HepG2 (cell line): ENCODE results near the gene CKB. TPM values are rescaled to one million over a fixed set of nuclear protein-coding genes. Genes with fewer than 3 reads are reported as not detected.
A peak's percentile ranks its signal among the peaks of the same experiment; 100 is the strongest.

Experiments used
- CBX2 ChIP-seq, 2 experiments: fragments of 200-600 bp in 1 of 2; sonication (generic); formaldehyde crosslinking in 1 of 2; IDR thresholded peaks; 2 replicates each; pipeline versions ENCODE4 v1.7.0 to v1.8.1; 2018 to 2022; ENCODE audit warnings: low read depth in 2 of 2, low read length in 1 of 2, mild to moderate bottlenecking in 1 of 2, missing genetic modification reagents in 1 of 2
- CHCHD3 ChIP-seq: sonication (generic); formaldehyde crosslinking; IDR thresholded peaks from 2 replicates; pipeline ENCODE4 v1.8.0; 2022; ENCODE audit warnings: mild to moderate bottlenecking, missing genetic modification reagents, moderate library complexity
- JARID2 ChIP-seq: sonication (generic); formaldehyde crosslinking; IDR thresholded peaks from 2 replicates; pipeline ENCODE4 v1.8.1; 2023; ENCODE audit warnings: missing genetic modification reagents, inconsistent platforms; ENCODE audit not compliant: insufficient replicate concordance
- KDM2A ChIP-seq: sonication (generic); formaldehyde crosslinking; IDR thresholded peaks from 2 replicates; pipeline ENCODE4 v1.4.0; 2020; ENCODE audit warnings: low read depth, missing genetic modification reagents, borderline replicate concordance
- MIER3 ChIP-seq: IDR thresholded peaks from 2 replicates; pipeline ENCODE4 v1.6.1; 2016; ENCODE audit warnings: missing compliant biosample characterization, borderline replicate concordance
- NFKB2 ChIP-seq: sonication (generic); formaldehyde crosslinking; IDR thresholded peaks from 2 replicates; pipeline ENCODE4 v1.4.0; 2020; ENCODE audit warnings: missing genetic modification reagents, borderline replicate concordance
- NR1H2 ChIP-seq: sonication (generic); formaldehyde crosslinking; IDR thresholded peaks from 2 replicates; pipeline ENCODE4 v1.8.1; 2022; ENCODE audit warnings: low read depth, missing genetic modification reagents, borderline replicate concordance
- SAFB2 ChIP-seq: sonication (generic); formaldehyde crosslinking; IDR thresholded peaks from 2 replicates; pipeline ENCODE4 v1.5.1; 2020; ENCODE audit warnings: missing genetic modification reagents, low read depth, mild to moderate bottlenecking, borderline replicate concordance
- ZNF12 ChIP-seq: sonication (generic); formaldehyde crosslinking; IDR thresholded peaks from 2 replicates; pipeline ENCODE4 v1.5.0; 2020; ENCODE audit warnings: missing genetic modification reagents
- ZNF24 ChIP-seq: fragments of 450-650 bp; IDR thresholded peaks from 2 replicates; pipeline ENCODE4 v1.6.1; 2017; ENCODE audit warnings: antibody characterized with exemption, mild to moderate bottlenecking
- ZNF263 ChIP-seq: sonication (generic); formaldehyde crosslinking; IDR thresholded peaks from 2 replicates; pipeline ENCODE4 v1.4.0; 2020; ENCODE audit warnings: missing genetic modification reagents
- ZNF331 ChIP-seq: sonication (generic); formaldehyde crosslinking; IDR thresholded peaks from 2 replicates; pipeline ENCODE4 v1.4.0; 2020; ENCODE audit warnings: missing genetic modification reagents
- ZNF484 ChIP-seq: sonication (generic); formaldehyde crosslinking; IDR thresholded peaks from 2 replicates; pipeline ENCODE4 v1.5.1; 2020; ENCODE audit warnings: mild to moderate bottlenecking, low read depth, missing genetic modification reagents, borderline replicate concordance
- ZNF558 ChIP-seq: sonication (generic); formaldehyde crosslinking; IDR thresholded peaks from 2 replicates; pipeline ENCODE4 v1.9.0; 2022; ENCODE audit warnings: mild to moderate bottlenecking, missing genetic modification reagents, borderline replicate concordance
- ZNF569 ChIP-seq: sonication (generic); formaldehyde crosslinking; IDR thresholded peaks from 2 replicates; pipeline ENCODE4 v1.5.0; 2020; ENCODE audit warnings: mild to moderate bottlenecking, missing genetic modification reagents, moderate library complexity, borderline replicate concordance
- ZNF709 ChIP-seq: sonication (generic); formaldehyde crosslinking; IDR thresholded peaks from 2 replicates; pipeline ENCODE4 v1.5.0; 2020; ENCODE audit warnings: mild to moderate bottlenecking, missing genetic modification reagents
- polyA plus RNA-seq, 8 experiments: library from polyadenylated mRNA; depleted of rRNA in 3 of 8; stranded (reverse) in 7 of 8; unstranded in 1 of 8; fragments of >200 nt; fragmentation: Illumina TruSeq in 4 of 8; extraction: Trizol in 4 of 8; gene quantifications; 2 replicates each; pipeline versions ENCODE4 v1.2.1 to v1.2.3, GENCODE V29; 2011 to 2016; ENCODE audit warnings: low read depth in 4 of 8, missing spikeins in 1 of 8, mixed read lengths in 1 of 8; ENCODE audit not compliant: insufficient read depth in 1 of 8
- total RNA-seq, 5 experiments: library from RNA; depleted of rRNA; stranded (reverse); fragments of >200 nt; fragmentation: Illumina TruSeq; extraction: Trizol; gene quantifications; 2 replicates each; pipeline ENCODE4 v1.2.3, GENCODE V29; 2016; ENCODE audit warnings: low read depth in 1 of 5
- TF ChIP-seq, protein P1 (sequence below): sonication (generic); formaldehyde crosslinking; IDR thresholded peaks from 2 replicates; pipeline ENCODE4 v1.4.0; 2020; ENCODE audit warnings: missing genetic modification reagents, low read depth, mild to moderate bottlenecking, borderline replicate concordance
- TF ChIP-seq, protein P2 (sequence below): sonication (generic); formaldehyde crosslinking; IDR thresholded peaks from 2 replicates; pipeline ENCODE4 v1.8.1; 2023; ENCODE audit warnings: mild to moderate bottlenecking, missing genetic modification reagents, borderline replicate concordance
- TF ChIP-seq, protein P3 (sequence below): IDR thresholded peaks from 2 replicates; pipeline ENCODE4 v1.6.1; 2016
- TF ChIP-seq, protein P4 (sequence below): sonication (generic); formaldehyde crosslinking; IDR thresholded peaks from 2 replicates; pipeline ENCODE4 v1.9.0; 2022; ENCODE audit warnings: low read depth, missing genetic modification reagents
- TF ChIP-seq, protein P5 (sequence below): sonication (generic); formaldehyde crosslinking; IDR thresholded peaks from 2 replicates; pipeline ENCODE4 v1.8.1; 2023; ENCODE audit warnings: mild to moderate bottlenecking, moderate library complexity, missing genetic modification reagents
- TF ChIP-seq, protein P6 (sequence below): IDR thresholded peaks from 2 replicates; pipeline ENCODE4 v1.6.1; 2016; ENCODE audit warnings: missing genetic modification reagents, missing compliant biosample characterization

The CKB gene
- total and polyA plus RNA-seq, 2 of the 13 experiments (the other 11 are each of a cell fraction or from before 2014, with no cell fraction given) = 82.3 to 217 TPM

DNA sequence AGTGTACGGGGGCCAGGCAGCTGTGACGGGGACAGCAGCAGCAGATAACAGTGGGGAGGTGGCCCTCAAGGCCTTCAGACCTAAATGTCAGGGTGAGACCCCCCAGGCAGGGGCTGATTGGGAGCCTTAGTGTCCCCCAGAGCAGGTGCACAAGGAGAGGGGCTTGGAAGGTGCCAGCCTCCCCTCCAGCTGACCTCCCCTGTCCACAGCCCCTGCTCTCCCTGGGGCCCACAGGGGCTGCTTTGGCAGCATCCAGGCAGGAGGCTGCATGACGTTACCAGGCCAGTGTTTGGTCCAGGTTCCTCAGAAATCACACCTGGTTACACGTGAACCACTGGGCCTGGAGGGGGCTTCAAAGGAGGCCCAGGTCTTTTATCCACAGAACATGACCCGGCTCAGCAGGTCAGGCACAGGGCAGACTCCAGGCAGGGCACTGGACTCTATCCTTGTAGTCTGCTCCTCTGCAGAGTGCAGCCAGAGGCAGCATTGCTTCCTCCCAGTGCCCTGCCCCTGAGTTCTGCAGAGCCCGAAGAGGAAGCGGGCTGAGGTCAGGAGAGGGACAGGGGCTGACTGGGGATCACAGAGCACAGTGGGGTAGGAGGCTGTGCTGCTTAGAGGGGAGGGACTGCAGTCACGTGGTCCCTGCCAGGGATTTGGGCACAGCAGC, 3.8 kb upstream of the CKB start (continued):
- TF ChIP-seq ZNF484 (CRISPR knock-in tag) (no peak), KDM2A (CRISPR knock-in tag) (no peak; the same call in 1 of the 2 replicates), CBX2 (IDR thresholded peaks at IDR 0.05; ENCODE audit: low read depth, low read length) (no peak), CBX2 (CRISPR knock-in tag; IDR thresholded peaks at IDR 0.05; ENCODE audit: low read depth) (no peak), ZNF263 (CRISPR knock-in tag) (0 out of 2 replicates have a peak, but pooled peaks have one; percentile 63), ZNF569 (no peak), JARID2 (no peak), ZNF709 (CRISPR knock-in tag) (no peak), CHCHD3 (CRISPR knock-in tag) (no peak), ZNF24 (no peak), ZNF331 (CRISPR knock-in tag) (0 out of 2 replicates have a peak, but pooled peaks have one; percentile 35), NFKB2 (CRISPR knock-in tag) (no peak), MIER3 (no peak), NR1H2 (CRISPR knock-in tag) (no peak), ZNF558 (no peak), SAFB2 (CRISPR knock-in tag) (no peak), ZNF12 (no peak)
- TF ChIP-seq, protein P1, sequence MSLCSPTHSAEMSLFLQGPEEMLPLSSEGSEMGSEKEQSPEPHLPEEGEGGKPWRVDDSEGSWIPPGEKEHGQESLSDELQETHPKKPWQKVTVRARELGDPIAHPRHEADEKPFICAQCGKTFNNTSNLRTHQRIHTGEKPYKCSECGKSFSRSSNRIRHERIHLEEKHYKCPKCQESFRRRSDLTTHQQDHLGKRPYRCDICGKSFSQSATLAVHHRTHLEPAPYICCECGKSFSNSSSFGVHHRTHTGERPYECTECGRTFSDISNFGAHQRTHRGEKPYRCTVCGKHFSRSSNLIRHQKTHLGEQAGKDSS (CRISPR knock-in tag) = no peak; the same call in 1 of the 2 replicates
- TF ChIP-seq, protein P2, sequence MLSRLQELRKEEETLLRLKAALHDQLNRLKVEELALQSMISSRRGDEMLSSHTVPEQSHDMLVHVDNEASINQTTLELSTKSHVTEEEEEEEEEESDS = no peak
- TF ChIP-seq, protein P3, sequence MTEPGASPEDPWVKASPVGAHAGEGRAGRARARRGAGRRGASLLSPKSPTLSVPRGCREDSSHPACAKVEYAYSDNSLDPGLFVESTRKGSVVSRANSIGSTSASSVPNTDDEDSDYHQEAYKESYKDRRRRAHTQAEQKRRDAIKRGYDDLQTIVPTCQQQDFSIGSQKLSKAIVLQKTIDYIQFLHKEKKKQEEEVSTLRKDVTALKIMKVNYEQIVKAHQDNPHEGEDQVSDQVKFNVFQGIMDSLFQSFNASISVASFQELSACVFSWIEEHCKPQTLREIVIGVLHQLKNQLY (CRISPR knock-in tag) = peak; percentile 73; the same call in 1 of the 2 replicates
- TF ChIP-seq, protein P4, sequence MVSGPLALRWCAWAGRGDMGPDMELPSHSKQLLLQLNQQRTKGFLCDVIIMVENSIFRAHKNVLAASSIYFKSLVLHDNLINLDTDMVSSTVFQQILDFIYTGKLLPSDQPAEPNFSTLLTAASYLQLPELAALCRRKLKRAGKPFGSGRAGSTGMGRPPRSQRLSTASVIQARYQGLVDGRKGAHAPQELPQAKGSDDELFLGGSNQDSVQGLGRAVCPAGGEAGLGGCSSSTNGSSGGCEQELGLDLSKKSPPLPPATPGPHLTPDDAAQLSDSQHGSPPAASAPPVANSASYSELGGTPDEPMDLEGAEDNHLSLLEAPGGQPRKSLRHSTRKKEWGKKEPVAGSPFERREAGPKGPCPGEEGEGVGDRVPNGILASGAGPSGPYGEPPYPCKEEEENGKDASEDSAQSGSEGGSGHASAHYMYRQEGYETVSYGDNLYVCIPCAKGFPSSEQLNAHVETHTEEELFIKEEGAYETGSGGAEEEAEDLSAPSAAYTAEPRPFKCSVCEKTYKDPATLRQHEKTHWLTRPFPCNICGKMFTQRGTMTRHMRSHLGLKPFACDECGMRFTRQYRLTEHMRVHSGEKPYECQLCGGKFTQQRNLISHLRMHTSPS = 0 out of 2 replicates have a peak, but pooled peaks have one; percentile 25
- TF ChIP-seq, protein P5, sequence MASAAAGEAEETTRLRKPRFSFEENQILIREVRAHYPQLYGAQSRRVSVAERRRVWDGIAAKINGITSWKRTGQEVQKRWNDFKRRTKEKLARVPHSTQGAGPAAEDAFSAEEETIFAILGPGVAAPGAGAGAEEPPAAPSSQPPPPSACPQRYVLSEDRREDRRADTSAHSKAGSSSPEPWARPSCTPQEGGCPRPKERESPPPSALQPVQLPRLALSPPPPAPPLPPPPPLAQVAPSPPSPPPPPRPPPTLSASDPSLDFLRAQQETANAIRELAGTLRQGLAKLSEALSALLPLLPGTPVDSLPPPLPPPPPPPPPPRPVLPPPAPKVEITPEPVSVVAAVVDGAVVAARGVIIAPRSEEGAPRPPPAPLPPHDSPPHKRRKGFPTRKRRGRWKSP (CRISPR knock-in tag) = no peak
- TF ChIP-seq, protein P6, sequence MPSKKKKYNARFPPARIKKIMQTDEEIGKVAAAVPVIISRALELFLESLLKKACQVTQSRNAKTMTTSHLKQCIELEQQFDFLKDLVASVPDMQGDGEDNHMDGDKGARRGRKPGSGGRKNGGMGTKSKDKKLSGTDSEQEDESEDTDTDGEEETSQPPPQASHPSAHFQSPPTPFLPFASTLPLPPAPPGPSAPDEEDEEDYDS (CRISPR knock-in tag) = 0 out of 2 replicates have a peak, but pooled peaks have one; percentile 15
